Bone marrow (tissue), 2 donors: ENCODE data around the gene P2RY11.

ENCODE experiments used
- DNase-seq, 2 donors: peaks; one replicate each; lab custom pipeline; 2025; lab: John Stamatoyannopoulos, UW

The P2RY11 gene

DNA sequence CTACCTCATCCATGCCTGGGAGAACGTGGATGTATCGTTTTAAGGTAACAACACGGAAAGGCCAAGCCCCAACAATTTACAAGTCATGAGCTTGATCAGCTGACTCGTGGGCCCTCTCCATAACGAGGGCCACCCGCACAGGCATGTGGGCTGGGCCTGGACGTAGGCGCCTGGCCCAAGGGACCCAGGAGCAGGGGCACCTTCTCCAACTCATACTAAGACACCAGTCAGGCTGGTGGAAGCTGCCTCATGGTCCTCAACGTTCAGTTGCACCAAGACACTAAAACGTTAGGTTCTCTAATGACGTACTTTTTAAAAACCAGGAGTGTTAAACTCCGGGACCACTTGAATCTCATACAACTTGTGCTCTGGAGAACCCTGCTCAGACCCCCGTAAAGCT, 30.0 kb downstream of the P2RY11 start:
- no peak for DNase-seq

DNA sequence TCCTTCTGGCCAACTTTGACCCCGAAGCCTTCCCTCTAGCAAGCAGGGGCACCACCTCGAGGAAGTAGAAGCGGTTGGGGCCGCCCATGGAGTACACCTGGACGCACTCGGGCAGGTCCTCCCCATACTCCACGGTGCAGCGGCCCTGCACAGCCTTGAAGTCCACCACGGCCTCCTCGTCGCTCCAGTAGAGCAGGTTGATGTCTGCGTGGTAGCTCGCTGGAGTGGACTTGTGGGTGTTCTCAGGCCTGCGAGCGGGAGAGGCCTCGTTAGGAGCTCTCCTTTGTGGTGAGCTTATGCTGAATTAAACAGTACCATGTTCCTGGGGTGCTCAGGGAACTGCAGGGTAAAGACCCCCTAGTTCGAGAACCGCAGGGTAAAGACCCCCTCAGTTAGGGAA, 30.5 kb downstream of the P2RY11 start:
- no peak for DNase-seq

DNA sequence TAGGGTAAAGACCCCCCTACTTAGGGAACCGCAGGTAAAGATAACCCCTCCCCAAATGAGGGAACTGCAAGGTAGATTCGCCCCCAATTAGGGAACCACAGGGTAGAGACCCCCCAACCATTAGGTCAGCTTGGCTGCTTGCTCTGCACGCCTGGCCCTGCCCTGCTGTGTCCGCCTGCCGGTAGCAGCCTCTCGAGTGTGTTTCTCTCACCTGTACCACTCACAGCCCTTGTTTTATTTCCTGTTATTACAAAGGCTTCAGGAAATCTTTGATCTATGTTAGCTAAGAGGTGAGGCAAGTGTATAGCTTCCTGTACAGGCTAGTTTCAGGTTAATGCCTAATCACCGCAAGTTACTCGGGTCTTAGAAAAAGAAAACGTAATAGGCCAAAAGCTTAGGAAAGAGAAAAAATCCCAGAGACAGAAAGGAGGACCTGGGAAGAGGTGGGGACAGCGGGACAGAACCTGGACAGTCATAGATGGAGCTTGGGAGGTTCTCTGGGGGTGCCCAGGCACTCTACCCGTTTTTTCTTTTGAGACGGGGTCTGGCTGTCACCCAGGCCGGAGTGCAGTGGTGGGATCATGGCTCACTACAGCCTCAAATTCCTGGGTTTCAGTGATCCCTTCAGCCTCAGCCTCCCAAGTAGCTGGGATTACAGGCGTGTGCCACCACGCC, 31.3 kb downstream of the P2RY11 start:
- DNase-seq: no peak

DNA sequence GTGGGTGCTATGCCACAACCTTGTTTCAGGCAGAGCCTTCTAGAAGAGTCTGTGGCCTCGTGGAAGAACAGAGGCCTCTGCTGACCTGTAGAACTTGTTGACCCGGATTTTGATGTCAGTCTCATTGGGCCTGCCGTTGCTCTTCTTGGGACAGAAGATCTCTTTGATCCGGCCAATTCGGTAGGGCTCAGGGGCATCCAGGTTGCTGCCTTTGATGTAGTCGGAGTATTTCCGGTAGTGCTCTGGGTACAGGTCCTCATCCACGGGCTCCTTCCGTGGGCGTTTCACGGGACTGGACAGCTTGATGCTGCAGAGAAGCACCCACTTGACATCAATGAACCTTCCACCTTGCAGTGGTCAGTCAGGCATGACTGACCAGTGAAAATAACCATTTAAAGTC, 32.2 kb downstream of the P2RY11 start:
- DNase-seq: no peak

DNA sequence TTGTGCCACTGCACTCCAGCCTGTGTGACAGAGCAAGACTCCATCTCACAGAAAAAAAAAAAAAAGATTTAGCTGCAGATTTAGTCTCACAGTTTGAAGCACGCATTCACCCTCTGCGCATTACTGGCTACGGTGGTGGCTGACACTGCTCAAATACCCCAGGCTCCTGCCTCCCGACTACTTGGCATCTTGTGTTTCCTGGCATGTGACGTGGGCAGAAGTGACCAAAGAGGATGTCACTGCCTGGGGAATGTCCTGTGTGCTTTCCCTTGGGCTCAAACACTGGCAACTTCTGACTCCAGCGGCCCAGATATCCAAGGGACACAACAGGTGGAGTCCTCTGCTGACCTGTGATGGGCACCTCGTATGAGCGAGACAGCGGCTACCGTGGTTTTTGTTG, 32.9 kb downstream of the P2RY11 start:
- DNase-seq: no peak

DNA sequence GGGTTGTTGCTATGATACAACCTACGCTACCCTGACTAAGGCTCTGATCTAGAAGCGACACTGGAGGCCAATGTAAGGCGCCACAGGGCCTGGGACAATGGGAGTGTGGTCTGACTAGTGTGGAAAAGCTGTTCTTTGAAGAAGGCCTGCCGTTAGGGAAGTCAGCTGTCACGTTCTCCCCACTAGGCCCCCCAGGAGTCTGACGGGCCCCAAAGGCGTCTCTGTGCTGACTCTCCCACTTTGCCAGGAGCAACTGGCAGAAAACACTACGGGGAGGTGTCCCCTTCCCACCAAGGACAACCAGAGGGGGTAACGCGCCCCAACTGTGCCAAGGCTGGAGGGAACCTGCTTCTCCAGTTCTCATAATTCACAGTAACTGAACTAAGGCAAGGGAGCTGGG, 33.5 kb downstream of the P2RY11 start:
- DNase-seq: no peak

- no peak for DNase-seq
These were observed 34.6 kb downstream of the P2RY11 start for GRCh38 chr19:10146142-10146541.

GRCh38 chr19:10149427-10149826, 37.9 kb downstream of the P2RY11 start:
- no peak for DNase-seq

GRCh38 chr19:10151521-10151920, 40.0 kb downstream of the P2RY11 start:
- no peak for DNase-seq

DNA sequence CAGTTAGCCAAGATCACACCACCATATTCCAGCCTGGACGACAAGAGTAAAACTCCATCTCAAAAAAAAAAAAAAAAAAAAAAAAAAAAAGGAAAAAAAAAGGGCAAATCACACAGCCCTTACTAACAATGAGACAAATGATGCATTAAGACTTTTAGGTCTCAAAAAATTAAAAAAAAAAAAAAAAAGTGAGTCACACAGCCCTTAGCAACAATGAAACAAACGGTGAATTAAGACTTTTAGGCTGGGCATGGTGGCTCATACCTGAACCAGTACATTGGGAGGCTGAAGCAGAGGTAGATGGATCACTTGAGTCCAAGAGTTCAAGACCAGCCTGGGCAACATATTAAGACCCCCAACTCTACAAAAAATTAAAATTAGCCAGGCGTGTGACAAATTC, 40.6 kb downstream of the P2RY11 start:
- DNase-seq: no peak

- DNase-seq: no peak
These were observed 44.3 kb downstream of the P2RY11 start for GRCh38 chr19:10155839-10156238.

- DNase-seq: no peak
These were observed 46.6 kb downstream of the P2RY11 start for GRCh38 chr19:10158071-10158470.

DNA sequence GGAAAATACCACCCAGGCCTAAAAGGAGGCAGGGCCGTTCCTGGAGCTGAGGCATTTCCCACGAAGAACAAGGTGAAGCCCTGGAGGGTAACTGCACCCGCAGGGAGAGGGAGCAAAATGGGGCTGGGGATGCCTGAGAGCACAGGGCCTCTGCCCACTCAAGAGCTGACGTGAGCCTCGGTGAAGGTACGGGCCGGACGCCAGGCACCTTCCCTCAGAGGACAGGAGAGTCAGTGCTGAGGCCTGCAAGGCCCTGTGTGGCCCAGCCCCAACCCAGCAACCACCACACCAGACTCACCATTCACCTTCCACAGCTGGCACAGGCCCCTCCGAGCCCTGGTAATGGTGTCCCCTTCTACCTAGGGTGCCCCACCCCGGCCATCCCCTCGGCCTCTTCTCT, 47.0 kb downstream of the P2RY11 start:
- no peak for DNase-seq

DNA sequence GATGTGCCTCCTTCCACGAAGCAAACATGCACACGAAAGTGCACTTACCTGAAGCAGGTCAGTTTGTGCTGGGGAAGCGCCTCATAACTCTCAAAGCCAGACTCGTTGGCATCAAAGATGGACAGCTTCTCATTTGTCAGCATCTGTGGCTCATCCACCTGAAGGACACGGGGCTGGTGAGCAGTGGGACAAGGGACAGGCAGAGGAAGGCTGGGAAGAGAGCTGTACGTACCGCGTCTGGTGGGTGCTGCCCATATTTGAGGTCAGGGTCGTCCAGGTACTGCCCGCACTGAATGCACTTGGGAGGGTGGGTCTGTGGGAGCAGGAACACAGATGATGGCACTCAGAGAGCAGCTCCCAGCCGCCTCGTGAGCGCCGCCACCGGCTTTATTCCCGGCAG, 48.1 kb downstream of the P2RY11 start:
- DNase-seq: no peak

DNA sequence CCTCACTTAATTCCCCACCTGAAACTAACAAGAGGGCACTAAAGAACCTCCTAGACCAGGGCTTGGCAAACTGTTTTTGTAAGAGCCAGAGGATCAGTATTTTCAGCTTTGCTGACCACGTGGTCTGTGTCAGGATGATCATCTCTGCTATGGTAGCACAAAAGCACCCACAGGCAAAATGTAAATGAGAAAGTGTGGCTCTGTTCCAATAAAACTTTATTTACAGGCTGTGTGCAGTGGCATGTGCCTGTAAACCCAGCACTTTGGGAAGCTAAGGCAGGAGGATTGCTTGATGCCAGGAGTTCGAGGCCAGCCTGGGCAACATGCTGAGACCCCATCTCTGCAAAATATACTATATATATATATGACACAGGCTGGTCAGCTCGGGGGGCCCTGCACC, 52.0 kb downstream of the P2RY11 start:
- DNase-seq: no peak
